ENCODE results near the gene KIF22. TPM values are rescaled to one million over a fixed set of nuclear protein-coding genes. Genes with fewer than 3 reads are reported as not detected.
A peak's percentile ranks its signal among the peaks of the same experiment; 100 is the strongest.
"Not testable (repeated sequence)": the region's sequence is repeated elsewhere in the genome, so short reads cannot be mapped to it uniquely, and the experiment has no call there.

Gene KIF22
- total RNA-seq, 1 donor: 45.3 TPM

- no peak for DNase-seq (ENCODE audit: low read depth)
- TF ChIP-seq, protein P1, sequence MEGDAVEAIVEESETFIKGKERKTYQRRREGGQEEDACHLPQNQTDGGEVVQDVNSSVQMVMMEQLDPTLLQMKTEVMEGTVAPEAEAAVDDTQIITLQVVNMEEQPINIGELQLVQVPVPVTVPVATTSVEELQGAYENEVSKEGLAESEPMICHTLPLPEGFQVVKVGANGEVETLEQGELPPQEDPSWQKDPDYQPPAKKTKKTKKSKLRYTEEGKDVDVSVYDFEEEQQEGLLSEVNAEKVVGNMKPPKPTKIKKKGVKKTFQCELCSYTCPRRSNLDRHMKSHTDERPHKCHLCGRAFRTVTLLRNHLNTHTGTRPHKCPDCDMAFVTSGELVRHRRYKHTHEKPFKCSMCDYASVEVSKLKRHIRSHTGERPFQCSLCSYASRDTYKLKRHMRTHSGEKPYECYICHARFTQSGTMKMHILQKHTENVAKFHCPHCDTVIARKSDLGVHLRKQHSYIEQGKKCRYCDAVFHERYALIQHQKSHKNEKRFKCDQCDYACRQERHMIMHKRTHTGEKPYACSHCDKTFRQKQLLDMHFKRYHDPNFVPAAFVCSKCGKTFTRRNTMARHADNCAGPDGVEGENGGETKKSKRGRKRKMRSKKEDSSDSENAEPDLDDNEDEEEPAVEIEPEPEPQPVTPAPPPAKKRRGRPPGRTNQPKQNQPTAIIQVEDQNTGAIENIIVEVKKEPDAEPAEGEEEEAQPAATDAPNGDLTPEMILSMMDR (IDR thresholded peaks at IDR 0.05; ENCODE audit: insufficient read depth, low read depth, low read length): no peak
- no peak within 1 kb of the TSS for H3K4me3 ChIP-seq (ENCODE audit: low read depth, low read length)
Measured at GRCh38 chr16:29745853-29746345, 44.7 kb upstream of the KIF22 start, which contains the start of gene C16orf54. C16orf54 (minus strand) TSS chr16:29745990; CDS start chr16:29744951, 1,039 bp downstream.

DNA sequence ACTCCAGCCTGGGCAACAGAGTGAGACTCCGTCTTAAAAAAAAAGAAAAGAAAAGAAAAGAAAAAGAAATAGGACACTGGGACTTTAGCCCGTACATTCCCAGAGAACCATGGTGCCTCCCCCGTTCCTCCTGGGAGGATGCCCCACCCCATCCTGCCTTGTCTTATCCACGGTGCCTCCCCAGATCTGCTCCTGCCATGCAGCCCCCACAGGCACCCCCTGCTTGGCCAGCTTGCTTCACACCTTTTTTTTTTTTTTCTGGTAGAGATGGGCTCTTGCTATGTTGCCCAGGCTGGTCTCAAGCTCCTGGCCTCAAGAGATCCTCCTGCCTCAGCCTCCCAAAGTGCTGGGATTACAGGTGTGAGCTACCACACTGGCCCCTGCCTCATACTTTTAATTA, 44.0 kb upstream of the KIF22 start:
- H3K4me3 ChIP-seq (ENCODE audit: low read depth, low read length); DNase-seq (ENCODE audit: low read depth): not testable (repeated sequence)

DNA sequence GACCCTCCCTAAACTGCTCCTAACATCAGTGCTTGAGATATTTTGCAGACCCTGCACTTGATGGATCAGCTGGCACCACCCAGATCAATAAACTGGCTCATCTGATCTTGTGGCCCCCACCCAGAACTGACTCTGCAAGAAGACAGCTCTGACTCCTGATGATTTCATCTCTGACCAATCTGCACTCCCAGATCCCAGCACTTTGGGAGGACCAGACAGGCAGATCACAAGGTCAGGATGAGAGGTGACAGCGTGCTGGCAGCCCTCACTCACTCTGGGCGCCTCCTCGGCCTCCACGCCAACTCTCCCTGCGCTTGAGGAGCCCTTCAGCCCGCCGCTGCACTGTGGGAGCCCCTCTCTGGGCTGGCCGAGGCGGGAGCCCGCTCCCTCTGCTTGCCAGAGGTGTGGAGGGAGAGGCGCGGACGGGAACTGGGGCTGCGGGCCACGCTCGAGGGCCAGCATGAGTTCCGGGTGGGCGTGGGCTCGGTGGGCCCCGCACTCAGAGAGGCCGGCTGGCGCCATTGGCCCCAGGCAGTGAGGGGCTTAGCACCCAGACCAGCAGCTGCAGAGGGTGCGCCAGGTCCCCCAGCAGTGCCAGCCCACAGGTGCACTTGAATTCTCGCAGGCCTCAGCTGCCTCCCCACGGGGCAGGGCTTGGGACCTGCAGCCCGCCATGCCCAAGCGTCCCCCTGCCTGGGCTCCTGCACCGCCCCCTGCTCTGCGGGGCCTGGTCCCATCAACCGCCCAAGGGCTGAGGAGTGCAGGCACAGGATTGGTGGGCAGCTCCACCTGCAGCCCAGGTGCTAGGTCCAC, 42.4 kb upstream of the KIF22 start:
- TF ChIP-seq, protein P1 (IDR thresholded peaks at IDR 0.05; ENCODE audit: insufficient read depth, low read depth, low read length): no peak
- H3K4me3 ChIP-seq (ENCODE audit: low read depth, low read length): no peak overlapping the region
- DNase-seq (ENCODE audit: low read depth): no peak

GRCh38 chr16:29748760-29749149, 41.8 kb upstream of the KIF22 start:
- not testable (repeated sequence) for DNase-seq (ENCODE audit: low read depth); H3K4me3 ChIP-seq (ENCODE audit: low read depth, low read length)

DNA sequence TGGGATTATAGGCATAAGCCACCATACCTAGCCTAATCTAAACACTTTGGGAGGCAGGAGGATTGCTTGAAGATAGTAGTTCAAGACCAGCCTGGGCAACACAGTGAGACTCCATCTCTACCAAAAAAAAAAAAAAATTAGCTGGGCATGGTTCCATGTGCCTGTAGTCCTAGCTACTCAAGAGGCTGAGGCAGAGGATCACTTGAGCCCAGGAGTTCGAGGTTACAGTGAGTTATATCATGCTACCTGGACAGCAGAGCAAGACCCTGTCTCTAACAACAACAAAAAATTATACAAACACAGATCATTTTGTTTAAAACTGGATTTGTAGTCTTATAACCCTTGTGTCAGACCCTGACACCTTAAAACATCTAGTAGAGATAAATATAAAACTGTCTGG, 37.0 kb upstream of the KIF22 start:
- TF ChIP-seq, protein P1 (IDR thresholded peaks at IDR 0.05; ENCODE audit: insufficient read depth, low read depth, low read length): no peak
- H3K4me3 ChIP-seq (ENCODE audit: low read depth, low read length): no peak overlapping the region
- DNase-seq (ENCODE audit: low read depth): no peak

DNA sequence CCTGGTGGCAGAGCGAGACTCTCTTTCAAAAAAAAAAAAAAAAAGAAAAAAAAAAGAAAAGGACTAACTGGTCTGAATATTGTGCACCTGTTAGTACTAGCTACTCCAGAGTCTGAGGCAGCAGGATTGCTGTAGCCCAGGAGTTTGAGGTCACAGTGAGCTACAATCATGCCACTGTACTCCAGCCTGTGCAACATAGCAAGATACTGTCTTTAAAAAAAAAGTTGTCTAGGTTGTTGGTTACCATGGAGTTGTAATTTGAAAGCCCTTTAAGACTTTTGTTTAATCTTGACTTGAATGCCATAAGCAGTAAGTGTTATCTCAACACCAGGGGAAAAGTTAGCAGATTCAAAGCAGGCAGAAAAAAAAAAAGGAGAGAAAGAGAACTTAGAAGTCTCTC, 33.9 kb upstream of the KIF22 start:
- DNase-seq (ENCODE audit: low read depth): peak; percentile 75
- TF ChIP-seq, protein P1 (IDR thresholded peaks at IDR 0.05; ENCODE audit: insufficient read depth, low read depth, low read length): no peak
- H3K4me3 ChIP-seq (ENCODE audit: low read depth, low read length): no peak overlapping the region

- DNase-seq (ENCODE audit: low read depth): not testable (repeated sequence)
Measured at GRCh38 chr16:29757086-29757485, 33.5 kb upstream of the KIF22 start.

DNA sequence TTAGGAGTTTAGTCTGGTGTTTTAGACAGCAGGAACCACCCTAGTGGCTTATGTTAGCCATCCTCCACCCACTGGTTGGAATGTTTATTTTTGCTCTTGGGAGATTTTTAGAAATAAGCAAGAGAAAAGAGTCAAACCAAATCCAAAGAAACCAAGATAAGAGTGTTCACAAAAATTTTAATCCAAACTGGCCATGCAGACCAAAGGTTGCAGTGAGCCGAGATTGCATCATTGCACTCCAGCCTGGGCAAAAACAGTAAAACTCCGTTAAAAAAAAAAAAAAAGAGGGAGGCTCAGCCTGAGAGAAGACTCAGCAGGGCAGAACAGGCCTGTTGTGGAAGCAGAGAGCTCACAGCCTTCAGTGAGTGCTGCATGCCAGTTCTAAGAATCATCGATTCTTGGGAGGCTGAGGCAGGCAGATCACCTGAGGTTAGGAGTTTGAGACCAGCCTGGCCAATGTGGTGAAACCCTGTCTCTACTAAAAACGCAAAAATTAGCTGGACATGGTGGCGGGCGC, 32.5 kb upstream of the KIF22 start:
- peak; percentile 93 for DNase-seq (ENCODE audit: low read depth)
- TF ChIP-seq, protein P1 (IDR thresholded peaks at IDR 0.05; ENCODE audit: insufficient read depth, low read depth, low read length): peak; percentile 42
- no peak overlapping the region for H3K4me3 ChIP-seq (ENCODE audit: low read depth, low read length)

More at GRCh38 chr16:29757086-29757485, 33.5 kb upstream of the KIF22 start:
- not testable (repeated sequence) for H3K4me3 ChIP-seq (ENCODE audit: low read depth, low read length)

Measured in fibroblast of villous mesenchyme (primary cell).